ENCODE data around the gene GPR141.

GPR141 gene

DNA sequence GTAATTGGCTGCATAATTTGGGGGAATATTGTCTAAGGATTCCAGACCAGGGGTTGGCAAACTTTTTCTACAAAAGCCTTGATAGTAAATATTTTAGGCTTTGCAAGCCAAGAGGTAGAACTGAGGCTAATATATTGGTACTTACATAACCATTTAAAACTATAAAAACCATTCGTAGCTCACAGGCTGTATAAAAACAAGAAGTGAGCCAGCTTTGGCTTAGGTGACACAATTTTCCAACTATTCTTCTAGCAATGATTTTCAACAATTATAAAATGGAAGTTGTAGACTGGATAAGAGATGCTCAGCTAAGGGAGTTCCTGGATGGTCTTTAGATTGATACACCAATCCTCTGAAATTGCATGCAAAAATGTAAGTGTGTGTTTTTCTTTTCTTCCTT is 1.4 kb downstream of the GPR141 start:
- TF ChIP-seq, protein P1, sequence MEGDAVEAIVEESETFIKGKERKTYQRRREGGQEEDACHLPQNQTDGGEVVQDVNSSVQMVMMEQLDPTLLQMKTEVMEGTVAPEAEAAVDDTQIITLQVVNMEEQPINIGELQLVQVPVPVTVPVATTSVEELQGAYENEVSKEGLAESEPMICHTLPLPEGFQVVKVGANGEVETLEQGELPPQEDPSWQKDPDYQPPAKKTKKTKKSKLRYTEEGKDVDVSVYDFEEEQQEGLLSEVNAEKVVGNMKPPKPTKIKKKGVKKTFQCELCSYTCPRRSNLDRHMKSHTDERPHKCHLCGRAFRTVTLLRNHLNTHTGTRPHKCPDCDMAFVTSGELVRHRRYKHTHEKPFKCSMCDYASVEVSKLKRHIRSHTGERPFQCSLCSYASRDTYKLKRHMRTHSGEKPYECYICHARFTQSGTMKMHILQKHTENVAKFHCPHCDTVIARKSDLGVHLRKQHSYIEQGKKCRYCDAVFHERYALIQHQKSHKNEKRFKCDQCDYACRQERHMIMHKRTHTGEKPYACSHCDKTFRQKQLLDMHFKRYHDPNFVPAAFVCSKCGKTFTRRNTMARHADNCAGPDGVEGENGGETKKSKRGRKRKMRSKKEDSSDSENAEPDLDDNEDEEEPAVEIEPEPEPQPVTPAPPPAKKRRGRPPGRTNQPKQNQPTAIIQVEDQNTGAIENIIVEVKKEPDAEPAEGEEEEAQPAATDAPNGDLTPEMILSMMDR (conservative IDR thresholded peaks at IDR 0.05; ENCODE audit: low read length), result no peak
- H3K4me3 ChIP-seq (ENCODE audit: low read length), result no peak overlapping the region
- no peak for DNase-seq (ENCODE audit: low read depth)

DNA sequence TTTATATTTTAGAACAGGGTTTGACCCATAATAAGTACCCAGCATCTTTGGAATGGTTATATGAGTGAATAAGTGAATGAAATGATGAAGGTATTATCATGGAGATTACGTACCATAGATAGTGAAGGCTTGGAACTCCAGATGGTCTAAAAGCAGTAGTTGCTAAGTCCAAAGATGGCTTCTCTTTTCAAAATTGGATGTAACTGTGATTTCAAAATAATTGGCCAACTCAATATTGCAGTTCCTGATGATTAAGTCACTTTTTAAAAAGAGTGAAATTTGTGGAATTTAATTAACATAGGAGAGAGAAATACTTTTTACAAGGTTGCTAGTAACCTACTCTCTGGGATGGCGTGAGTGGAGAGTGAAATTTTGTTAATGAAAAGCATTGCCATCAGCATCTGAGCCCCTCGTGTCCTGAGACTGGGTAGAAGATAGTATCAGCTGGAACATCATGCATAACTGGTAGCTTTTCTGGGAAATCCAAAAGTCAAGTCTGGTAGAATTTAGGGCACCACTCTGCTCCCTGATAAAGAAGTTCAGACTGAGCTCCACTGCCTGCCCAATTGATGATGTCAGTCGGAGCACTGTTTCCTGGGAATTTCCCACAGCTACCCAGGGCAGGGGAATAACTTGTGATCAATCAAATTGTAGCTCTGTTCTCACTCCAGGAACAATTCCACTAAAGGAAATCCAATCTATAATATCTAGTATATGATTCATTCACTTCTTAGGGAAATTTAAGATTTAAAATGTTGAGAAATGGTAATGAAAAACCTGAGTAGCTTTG is 3.2 kb downstream of the GPR141 start:
- no peak for DNase-seq (ENCODE audit: low read depth)
- TF ChIP-seq, protein P1 (conservative IDR thresholded peaks at IDR 0.05; ENCODE audit: low read length), result no peak
- no peak overlapping the region for H3K4me3 ChIP-seq (ENCODE audit: low read length)

DNA sequence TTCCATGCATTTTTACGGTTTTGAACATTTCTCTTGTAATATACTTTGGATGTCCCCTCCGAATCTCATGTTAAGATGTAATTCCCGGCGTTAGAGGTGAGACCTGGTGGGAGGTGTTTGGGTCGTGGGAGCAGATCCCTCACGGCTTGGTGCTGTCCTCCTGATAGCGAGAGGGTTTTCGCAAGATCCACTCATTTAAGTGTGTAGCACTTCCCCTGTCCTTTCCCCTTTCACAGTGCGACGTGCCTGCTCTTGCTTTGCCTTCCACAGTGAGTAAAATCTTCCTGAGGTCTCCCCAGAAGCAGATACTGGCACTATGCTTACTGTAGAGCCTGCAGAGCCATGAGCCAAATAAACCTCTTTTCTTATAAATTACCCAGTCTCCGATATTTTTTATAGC is 6.6 kb downstream of the GPR141 start:
- TF ChIP-seq, protein P1 (conservative IDR thresholded peaks at IDR 0.05; ENCODE audit: low read length), result no peak
- DNase-seq (ENCODE audit: low read depth), result no peak
- no peak overlapping the region for H3K4me3 ChIP-seq (ENCODE audit: low read length)

DNA sequence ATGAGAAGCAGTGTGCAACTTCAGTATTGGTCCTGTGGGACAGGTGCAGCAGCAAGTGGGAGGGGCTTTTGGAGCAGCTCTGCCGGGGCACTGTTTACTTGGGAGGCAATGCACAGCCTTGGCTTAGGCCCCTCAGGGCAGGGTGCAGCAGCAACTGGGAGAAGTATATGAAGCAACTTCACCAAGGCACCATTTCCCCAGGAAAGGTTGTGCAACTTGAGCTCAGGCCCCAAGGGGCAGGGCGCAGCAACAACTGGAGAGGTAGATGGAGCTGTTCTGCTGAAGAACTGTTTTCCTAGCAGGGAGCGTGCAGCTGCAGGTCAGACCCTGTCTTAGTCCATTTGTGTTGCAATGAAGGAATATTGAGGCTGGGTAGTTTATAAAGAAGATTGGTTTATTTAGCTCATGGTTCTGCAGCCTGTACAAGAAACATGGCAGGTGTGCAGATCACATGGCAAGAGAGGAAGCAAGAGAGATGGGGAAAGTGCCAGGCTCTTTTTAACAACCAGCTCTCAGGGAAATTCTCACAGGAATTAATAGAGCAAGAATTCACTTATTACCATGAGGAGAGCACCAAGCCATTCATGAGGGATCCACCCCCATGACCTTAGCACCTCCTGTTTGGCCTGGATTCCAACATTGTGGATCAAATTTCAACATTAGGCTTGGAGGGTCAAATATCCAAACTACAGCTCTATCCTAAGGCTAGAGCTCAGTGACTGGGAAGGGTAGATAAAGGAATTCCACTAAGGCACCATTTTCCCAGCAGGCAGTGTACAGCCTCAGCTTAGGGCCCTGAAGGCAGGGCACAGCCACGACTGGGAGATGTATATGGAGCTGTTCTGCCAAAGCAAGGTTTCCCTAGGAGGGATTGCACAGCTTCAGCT is 10.9 kb downstream of the GPR141 start:
- DNase-seq (ENCODE audit: low read depth), result no peak
- TF ChIP-seq, protein P1 (conservative IDR thresholded peaks at IDR 0.05; ENCODE audit: low read length), result no peak
- no peak overlapping the region for H3K4me3 ChIP-seq (ENCODE audit: low read length)

DNA sequence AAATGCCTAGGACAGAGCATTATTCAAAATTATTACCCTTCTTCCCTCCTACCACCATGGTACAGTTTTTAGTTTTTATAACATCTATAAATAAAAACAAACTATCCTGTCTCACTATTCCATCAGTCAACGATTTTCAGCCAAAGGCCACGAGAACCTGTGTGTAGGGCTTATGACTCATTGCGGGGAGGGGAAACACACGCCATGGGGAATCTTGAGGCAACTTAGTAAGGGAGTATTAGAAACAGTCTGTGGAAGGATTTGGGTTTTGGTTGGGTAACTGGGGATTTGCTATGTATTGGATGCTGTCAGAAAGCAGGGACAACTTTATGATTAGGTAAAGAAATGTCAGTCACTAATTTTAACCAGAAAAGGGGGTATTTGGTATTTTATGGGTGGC is 14.7 kb downstream of the GPR141 start:
- H3K4me3 ChIP-seq (ENCODE audit: low read length), result no peak overlapping the region
- TF ChIP-seq, protein P1 (conservative IDR thresholded peaks at IDR 0.05; ENCODE audit: low read length), result no peak
- DNase-seq (ENCODE audit: low read depth), result no peak

DNA sequence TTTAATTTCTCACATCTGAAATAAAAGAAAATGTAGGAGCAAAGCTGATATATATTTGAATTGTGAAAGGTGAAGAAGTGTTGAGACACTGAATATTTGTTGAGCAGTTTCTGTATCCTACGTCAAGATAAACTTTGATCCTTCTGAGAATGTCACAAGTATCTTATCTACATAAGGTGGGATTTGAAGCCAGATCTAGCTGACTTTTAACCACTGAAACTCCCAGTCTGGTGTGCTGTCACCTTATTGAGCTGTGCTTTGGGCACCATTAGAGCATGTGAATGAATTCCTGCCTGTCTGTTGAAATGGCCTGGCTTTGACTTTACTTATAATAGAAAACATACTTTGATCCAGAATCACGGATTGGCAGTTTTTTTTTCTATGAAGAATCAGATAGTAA is 15.2 kb downstream of the GPR141 start:
- DNase-seq (ENCODE audit: low read depth), result no peak
- H3K4me3 ChIP-seq (ENCODE audit: low read length), result no peak overlapping the region
- TF ChIP-seq, protein P1 (conservative IDR thresholded peaks at IDR 0.05; ENCODE audit: low read length), result no peak
